GM12878 (cell line): ENCODE measurements around the gene SLC15A3. TPM values are rescaled to one million over a fixed set of nuclear protein-coding genes. Genes with fewer than 3 reads are reported as not detected.

Experiments
- ATAC-seq: fragments of 200-7000 bp; cut with Tn5 transposase; 3 replicates; pipeline ENCODE4 v1.9.1; 2020; ENCODE audit warnings: mild to moderate bottlenecking, moderate library complexity
- BruUV-seq: library from RNA; stranded (reverse); fragments of 400-500 nt; replicated peaks from 2 replicates; lab custom pipeline; 2021; lab: Mats Ljungman, UMichigan
- CTCF ChIA-PET: fragments of 300-600 bp; sonication (Branson Sonifier 250); formaldehyde crosslinking; extraction: SDS; loops from one replicate; lab custom pipeline; 2021; ENCODE audit warnings: inconsistent platforms; lab: Yijun Ruan, JAX
- POLR2A ChIA-PET: fragments of 350-600 bp; formaldehyde crosslinking; extraction: SDS; loops from one replicate; lab custom pipeline; 2021; ENCODE audit warnings: inconsistent platforms; lab: Charles Lee
- RAD21 ChIA-PET: fragments of 300-600 bp; sonication (Branson Sonifier 250); formaldehyde crosslinking; loops from one replicate; lab custom pipeline; 2023; ENCODE audit warnings: antibody characterized with exemption; ENCODE audit not compliant: unreplicated experiment; lab: Charles Lee
- SMC1A ChIA-PET: fragments of 300-600 bp; sonication (Branson Sonifier 250); formaldehyde crosslinking; loops from one replicate; lab custom pipeline; 2023; ENCODE audit not compliant: unreplicated experiment, uncharacterized antibody; lab: Charles Lee
- DNase-seq: peaks from one replicate; pipeline ENCODE4 v3.0.0-alpha.2; 2011; ENCODE audit warnings: low read depth, low spot score
- FAIRE-seq: peaks from 3 replicates; lab custom pipeline; 2011; peaks lifted over from hg19 to GRCh38; lab: Jason Lieb, UNC
- H2AFZ ChIP-seq: 2 replicates; pipeline ENCODE4 v1.6.0; 2011; ENCODE audit warnings: low read depth, low read length, control low read depth; ENCODE audit not compliant: control insufficient read depth
- H3K27ac ChIP-seq: 2 replicates; pipeline ENCODE4 v1.5.1; 2011; ENCODE audit warnings: control low read depth; ENCODE audit not compliant: control insufficient read depth, insufficient read depth
- H3K27me3 ChIP-seq, 2 experiments: replicated peaks in 1 of 2; 2 replicates each; pipeline versions ENCODE4 v1.6.0 to v1.6.1; 2011; ENCODE audit warnings: low read length in 1 of 2; ENCODE audit not compliant: control insufficient read depth in 2 of 2, insufficient read depth in 2 of 2
- H3K36me3 ChIP-seq, 2 experiments: 2 replicates each; pipeline ENCODE4 v1.5.1; 2011; ENCODE audit warnings: low read length in 1 of 2; ENCODE audit not compliant: control insufficient read depth in 2 of 2, insufficient read depth in 2 of 2
- H3K4me1 ChIP-seq: 2 replicates; pipeline ENCODE4 v1.6.1; 2011; ENCODE audit warnings: mild to moderate bottlenecking, low read length, moderate library complexity, mixed read lengths; ENCODE audit not compliant: control insufficient read depth, insufficient read depth
- H3K4me2 ChIP-seq: 2 replicates; pipeline ENCODE4 v1.6.0; 2011; ENCODE audit warnings: control low read depth; ENCODE audit not compliant: control insufficient read depth, insufficient read depth
- H3K4me3 ChIP-seq: fragments of 200-600 bp; sonication (generic); 2 replicates; pipeline ENCODE4 v1.5.1; 2016
- H3K79me2 ChIP-seq: 2 replicates; pipeline ENCODE4 v1.6.0; 2011; ENCODE audit warnings: low read length; ENCODE audit not compliant: control insufficient read depth, insufficient read depth
- H3K9ac ChIP-seq: 2 replicates; pipeline ENCODE4 v1.8.0; 2011; ENCODE audit warnings: low read length, control low read depth, mixed read lengths; ENCODE audit not compliant: control insufficient read depth, insufficient read depth
- H3K9me3 ChIP-seq: replicated peaks from 3 replicates; pipeline ENCODE4 v1.5.1; 2011; ENCODE audit warnings: mild to moderate bottlenecking, low read length; ENCODE audit not compliant: control insufficient read depth, insufficient read depth
- H4K20me1 ChIP-seq: 2 replicates; pipeline ENCODE4 v1.6.0; 2011; ENCODE audit not compliant: control insufficient read depth, insufficient read depth
- ATF3 ChIP-seq: IDR thresholded peaks from 2 replicates; pipeline ENCODE4 v1.6.1; 2011; ENCODE audit warnings: low read depth, mild to moderate bottlenecking, low read length, moderate library complexity, borderline replicate concordance; ENCODE audit errors: extremely low read depth
- CBX3 ChIP-seq: fragments of 200-600 bp; sonication (generic); IDR thresholded peaks from 2 replicates; pipeline ENCODE4 v1.6.1; 2016; ENCODE audit warnings: low read depth, borderline replicate concordance
- GABPA ChIP-seq: IDR thresholded peaks from 2 replicates; pipeline ENCODE4 v1.6.1; 2014; ENCODE audit warnings: antibody characterized with exemption, low read depth, mild to moderate bottlenecking, inconsistent platforms
- GATAD2B ChIP-seq: fragments of 450-650 bp; conservative IDR thresholded peaks from 2 replicates; pipeline ENCODE4 v1.6.1; 2017; ENCODE audit warnings: low read depth, mild to moderate bottlenecking, moderate library complexity
- HSF1 ChIP-seq: fragments of 150-350 bp; IDR thresholded peaks from 2 replicates; pipeline ENCODE4 v1.6.1; 2014; ENCODE audit warnings: mild to moderate bottlenecking, low read depth, low read length
- IRF5 ChIP-seq: fragments of 450-650 bp; IDR thresholded peaks from 2 replicates; pipeline ENCODE4 v1.6.1; 2017; ENCODE audit warnings: borderline replicate concordance
- PKNOX1 ChIP-seq: fragments of 450-650 bp; IDR thresholded peaks from 2 replicates; pipeline ENCODE4 v1.6.1; 2016; ENCODE audit warnings: mild to moderate bottlenecking
- PRDM15 ChIP-seq: fragments of 450-650 bp; formaldehyde crosslinking; IDR thresholded peaks from 2 replicates; pipeline ENCODE4 v1.4.0; 2020; ENCODE audit warnings: mild to moderate bottlenecking, moderate library complexity
- USF1 ChIP-seq: IDR thresholded peaks from 2 replicates; pipeline ENCODE4 v1.6.1; 2011; ENCODE audit warnings: borderline replicate concordance, low read depth, mild to moderate bottlenecking, moderate library complexity, mixed read lengths, low read length; ENCODE audit not compliant: insufficient read depth; ENCODE audit errors: extremely low read length
- WGBS: methylation state at CpG from one replicate; pipeline ENCODE4 v1.1.6; 2016; ENCODE audit warnings: low lambda C conversion rate; ENCODE audit not compliant: insufficient replicate concordance, insufficient coverage; ENCODE audit errors: missing lambda C conversion rate; 5-methylcytosine and 5-hydroxymethylcytosine counted together
- in situ Hi-C: fragments of 300-500 bp; cut with MboI; formaldehyde crosslinking; loops from 9 replicates; pipeline ENCODE4 v1.14.3; 2018; ENCODE audit warnings: mixed read lengths
- intact Hi-C: fragments of 100-400 bp; cut with micrococcal nuclease; formaldehyde crosslinking; loops from one replicate; pipeline ENCODE4 v1.14.2; 2022; ENCODE audit not compliant: unreplicated experiment
- polyA plus RNA-seq, 11 experiments: library from polyadenylated mRNA; depleted of rRNA in 4 of 11; unstranded in 6 of 11; stranded (reverse) in 5 of 11; fragments of >200 nt; fragmentation: Nextera tagmentation in 4 of 11; fragmentation: Illumina TruSeq in 1 of 11; extraction: Ambion mirVana in 4 of 11; extraction: Trizol in 1 of 11; gene quantifications; 1 replicate in 1 of 11; 2 replicates in 10 of 11; pipeline versions ENCODE4 v1.2.1 to v1.2.3, GENCODE V29; 2011 to 2016; ENCODE audit warnings: inconsistent platforms in 2 of 11, missing spikeins in 2 of 11, low read depth in 1 of 11
- total RNA-seq, 4 experiments: library from RNA; depleted of rRNA in 3 of 4; stranded (reverse); fragments of >200 nt in 3 of 4; fragmentation: Illumina TruSeq in 1 of 4; extraction: Trizol in 1 of 4; gene quantifications; 2 replicates each; pipeline versions ENCODE4 v1.2.1 to v1.2.3, GENCODE V29; 2013 to 2021

The SLC15A3 gene
- total and polyA plus RNA-seq, 10 of the 15 experiments (the other 5 are each of a cell fraction or from before 2014, with no cell fraction given) = 17.7 to 102 (median 55.8) TPM

- no peak for FAIRE-seq
- no peaks in the 10 kb centered on the region; the same call in 1 of the 2 replicates for H3K4me1 ChIP-seq
- POLR2A ChIA-PET = interaction anchor here (1.0 kb wide), 1 partner anchor 21 kb away, joined by 3 read pairs; no protein-coding TSS in a partner anchor
- TF ChIP-seq HSF1 (no peak), IRF5 (no peak), GABPA (no peak), ATF3 (no peak), GATAD2B (no peak), PRDM15 (CRISPR knock-in tag) (no peak), PKNOX1 (no peak), CBX3 (no peak), USF1 (no peak)
Measured at GRCh38 chr11:60897496-60897895, 54.5 kb downstream of the SLC15A3 start.

More at GRCh38 chr11:60897496-60897895, 54.5 kb downstream of the SLC15A3 start:
- H3K27ac ChIP-seq = no peak overlapping the region
- no peak overlapping the region for H2AFZ ChIP-seq
- no TSS peak for BruUV-seq
- DNase-seq = no peak
- no peaks in the 10 kb centered on the region for H3K79me2 ChIP-seq
- peaks cover 4% of the 10 kb centered on the region; the same call in 1 of the 2 replicates for H4K20me1 ChIP-seq
- 99% methylated on average over 4 of the region's 4 CpGs for WGBS
- H3K9ac ChIP-seq = no peak overlapping the region
- in situ Hi-C loops = loop anchor here (5.0 kb wide), 1 partner anchor 60 kb away; no protein-coding TSS in a partner anchor
- H3K4me3 ChIP-seq = no peak overlapping the region
- ChIA-PET SMC1A (interaction anchor here (1.9 kb wide), 1 partner anchor 66 kb away, joined by 9 read pairs; no protein-coding TSS in a partner anchor), CTCF (interaction anchor here (1.0 to 11.5 kb wide), 4 partner anchors 9 to 67 kb away, joined by 5 to 135 read pairs (median 28); no protein-coding TSS in a partner anchor), RAD21 (interaction anchor here (1.1 kb wide), 1 partner anchor 31 kb away, joined by 3 read pairs; no protein-coding TSS in a partner anchor)
- peaks cover 24 to 54% of the 10 kb centered on the region in 2 experiments for H3K36me3 ChIP-seq
- intact Hi-C loops = loop anchor here (5.0 kb wide), 1 partner anchor 195 kb away; no protein-coding TSS in a partner anchor
- ATAC-seq = no peak
- no peaks in the 10 kb centered on the region for H3K27me3 ChIP-seq
- H3K4me2 ChIP-seq = no peak overlapping the region
- no peaks in the 10 kb centered on the region for H3K9me3 ChIP-seq
